Vagina (tissue), 2 donors: ENCODE measurements around the gene ELP4. TPM values are rescaled to one million over a fixed set of nuclear protein-coding genes. Genes with fewer than 3 reads are reported as not detected.
"Not testable (repeated sequence)": the region's sequence is repeated elsewhere in the genome, so short reads cannot be mapped to it uniquely, and the experiment has no call there.

ENCODE experiments used
- DNase-seq, 2 donors: peaks; one replicate each; pipeline ENCODE4 v3.0.0-alpha.2; 2017; ENCODE audit errors: extremely low spot score in 2 of 2
- H3K27ac ChIP-seq: fragments of 200-600 bp; sonication (generic); one replicate; pipeline ENCODE4 v1.5.1; 2019
- H3K27me3 ChIP-seq: fragments of 200-600 bp; sonication (generic); one replicate; pipeline ENCODE4 v1.5.1; 2019
- H3K36me3 ChIP-seq, 2 donors: fragments of 200-600 bp; sonication (generic); one replicate each; pipeline ENCODE4 v1.5.1; 2017 to 2019
- H3K4me1 ChIP-seq: fragments of 200-600 bp; sonication (generic); one replicate; pipeline ENCODE4 v1.5.1; 2019
- H3K4me3 ChIP-seq, 2 donors: fragments of 200-600 bp; sonication (generic); 1 replicate in 1 of 2; 2 replicates in 1 of 2; pipeline ENCODE4 v1.5.1; 2016 to 2019
- H3K9me3 ChIP-seq: fragments of 200-600 bp; sonication (generic); one replicate; pipeline ENCODE4 v1.5.1; 2019
- CTCF ChIP-seq, 3 experiments: fragments of 450-650 bp in 2 of 3; fragments of 200-600 bp in 1 of 3; sonication (generic) in 1 of 3; IDR thresholded peaks; one replicate each; pipeline ENCODE4 v1.5.1; 2017 to 2019; ENCODE audit warnings: antibody characterized with exemption in 3 of 3, mild to moderate bottlenecking in 2 of 3, moderate library complexity in 2 of 3
- POLR2A ChIP-seq, 2 donors: fragments of 450-650 bp; IDR thresholded peaks; one replicate each; pipeline ENCODE4 v1.6.1; 2017; ENCODE audit warnings: antibody characterized with exemption in 2 of 2, mild to moderate bottlenecking in 2 of 2, moderate library complexity in 2 of 2
- POLR2AphosphoS5 ChIP-seq, 2 donors: sonication (generic); formaldehyde crosslinking; IDR thresholded peaks; one replicate each; pipeline ENCODE4 v1.9.0; 2017; ENCODE audit warnings: antibody characterized with exemption in 2 of 2, mild to moderate bottlenecking in 2 of 2, low read depth in 1 of 2; ENCODE audit not compliant: insufficient read depth in 1 of 2
- intact Hi-C: fragments of 100-400 bp; cut with DNase I; formaldehyde crosslinking; loops from one replicate; pipeline ENCODE4 v1.15.1; 2023
- total RNA-seq: library from RNA; depleted of rRNA; stranded (reverse); fragments of >200 nt; gene quantifications from one replicate; pipeline ENCODE4 v1.2.3, GENCODE V29; 2016

Gene ELP4
- total RNA-seq, 1 donor from 2014 or later, result 23.3 TPM

- H3K36me3 ChIP-seq, result no peaks in the 10 kb centered on the region
- no peak for DNase-seq
- no peak for TF ChIP-seq POLR2A (IDR thresholded peaks at IDR 0.05)
- TF ChIP-seq CTCF (IDR thresholded peaks at IDR 0.05), result no peak
- TF ChIP-seq POLR2AphosphoS5 (IDR thresholded peaks at IDR 0.05; ENCODE audit: insufficient read depth in 1 of 2, low read depth in 1 of 2), result no peak
These were observed 146.5 kb downstream of the ELP4 start for GRCh38 chr11:31656051-31656450.

GRCh38 chr11:31657091-31657490, 147.5 kb downstream of the ELP4 start:
- Histone ChIP-seq H3K27ac (no peak overlapping the region), H3K27me3 (no peaks in the 10 kb centered on the region), H3K9me3 (no peaks in the 10 kb centered on the region), H3K36me3 (no peaks in the 10 kb centered on the region), H3K4me1 (no peaks in the 10 kb centered on the region), H3K4me3 (no peak overlapping the region)
- DNase-seq, result no peak
- intact Hi-C loops, result no loop called here
- no peak for TF ChIP-seq POLR2AphosphoS5 (IDR thresholded peaks at IDR 0.05; ENCODE audit: insufficient read depth in 1 of 2, low read depth in 1 of 2)

More at GRCh38 chr11:31656051-31656450, 146.5 kb downstream of the ELP4 start:
- no peak overlapping the region for H3K4me3 ChIP-seq
- no peaks in the 10 kb centered on the region for H3K4me1 ChIP-seq
- H3K27ac ChIP-seq, result no peak overlapping the region
- no peaks in the 10 kb centered on the region for H3K9me3 ChIP-seq
- intact Hi-C loops, result no loop called here
- H3K27me3 ChIP-seq, result no peaks in the 10 kb centered on the region

- TF ChIP-seq CTCF (IDR thresholded peaks at IDR 0.05) (no peak), POLR2A (IDR thresholded peaks at IDR 0.05) (no peak), POLR2AphosphoS5 (IDR thresholded peaks at IDR 0.05; ENCODE audit: insufficient read depth in 1 of 2, low read depth in 1 of 2) (no peak)
- no peak overlapping the region for H3K4me3 ChIP-seq
- intact Hi-C loops, result no loop called here
- no peaks in the 10 kb centered on the region for H3K27me3 ChIP-seq
- no peaks in the 10 kb centered on the region for H3K36me3 ChIP-seq
- no peak for DNase-seq
- H3K27ac ChIP-seq, result no peak overlapping the region
- H3K9me3 ChIP-seq, result no peaks in the 10 kb centered on the region
- H3K4me1 ChIP-seq, result no peaks in the 10 kb centered on the region
These were observed 154.6 kb downstream of the ELP4 start for GRCh38 chr11:31664129-31664528.

GRCh38 chr11:31664954-31665353, 155.4 kb downstream of the ELP4 start:
- no peak for DNase-seq
- H3K4me3 ChIP-seq, result no peak overlapping the region
- intact Hi-C loops, result no loop called here
- TF ChIP-seq POLR2AphosphoS5 (IDR thresholded peaks at IDR 0.05; ENCODE audit: insufficient read depth in 1 of 2, low read depth in 1 of 2), result no peak
- no peak for TF ChIP-seq POLR2A (IDR thresholded peaks at IDR 0.05)
- TF ChIP-seq CTCF (IDR thresholded peaks at IDR 0.05), result no peak
- no peak overlapping the region for H3K27ac ChIP-seq
- H3K9me3 ChIP-seq, result no peaks in the 10 kb centered on the region
- no peaks in the 10 kb centered on the region for H3K36me3 ChIP-seq
- no peaks in the 10 kb centered on the region for H3K27me3 ChIP-seq
- no peaks in the 10 kb centered on the region for H3K4me1 ChIP-seq

GRCh38 chr11:31671681-31672080, 162.1 kb downstream of the ELP4 start:
- intact Hi-C loops, result no loop called here
- no peak overlapping the region for H3K4me3 ChIP-seq
- H3K9me3 ChIP-seq, result no peaks in the 10 kb centered on the region
- no peaks in the 10 kb centered on the region for H3K27me3 ChIP-seq
- no peak for DNase-seq
- no peak overlapping the region for H3K27ac ChIP-seq
- TF ChIP-seq POLR2AphosphoS5 (IDR thresholded peaks at IDR 0.05; ENCODE audit: insufficient read depth in 1 of 2, low read depth in 1 of 2) (no peak), CTCF (IDR thresholded peaks at IDR 0.05) (no peak), POLR2A (IDR thresholded peaks at IDR 0.05) (no peak)
- H3K36me3 ChIP-seq, result no peaks in the 10 kb centered on the region
- H3K4me1 ChIP-seq, result no peaks in the 10 kb centered on the region

- DNase-seq, H3K27me3 ChIP-seq, H3K36me3 ChIP-seq, intact Hi-C loops, H3K4me1 ChIP-seq, H3K27ac ChIP-seq, H3K4me3 ChIP-seq, H3K9me3 ChIP-seq: not testable (repeated sequence)
These were observed 163.5 kb downstream of the ELP4 start for GRCh38 chr11:31673108-31673507.
